Subcutaneous adipose tissue (tissue), 4 donors: Measurements from ENCODE around the gene IFRD2. TPM values are rescaled to one million over a fixed set of nuclear protein-coding genes. Genes with fewer than 3 reads are reported as not detected.

Source experiments
- CTCF ChIP-seq: fragments of 450-650 bp; IDR thresholded peaks from one replicate; pipeline ENCODE4 v1.5.1; 2016; ENCODE audit warnings: low read depth, mild to moderate bottlenecking, control low read depth, antibody characterized with exemption, moderate library complexity
- total RNA-seq, 4 donors: library from RNA; depleted of rRNA; stranded (reverse); fragments of >200 nt; gene quantifications; one replicate each; pipeline ENCODE4 v1.1.0, GENCODE V29; 2016

Gene IFRD2
- total RNA-seq, 4 donors from 2014 or later, result 31.6 to 56.4 (median 52.2) TPM

- TF ChIP-seq CTCF, result no peak
Observed at GRCh38 chr3:50260027-50260941, 31.9 kb downstream of the IFRD2 start.

- TF ChIP-seq CTCF, result no peak
Observed at GRCh38 chr3:50259432-50260026, 32.7 kb downstream of the IFRD2 start.

GRCh38 chr3:50258979-50259378 lies 33.2 kb downstream of the IFRD2 start:
- TF ChIP-seq CTCF, result no peak

GRCh38 chr3:50258029-50258680 lies 34.1 kb downstream of the IFRD2 start:
- TF ChIP-seq CTCF, result no peak

GRCh38 chr3:50256978-50257890 lies 35.0 kb downstream of the IFRD2 start:
- TF ChIP-seq CTCF, result no peak

GRCh38 chr3:50255251-50255615 lies 37.0 kb downstream of the IFRD2 start:
- no peak for TF ChIP-seq CTCF
